Nephron (organoid): ENCODE results near the gene ZNF165.
"Not testable (repeated sequence)": the region's sequence is repeated elsewhere in the genome, so short reads cannot be mapped to it uniquely, and the experiment has no call there.

Source experiments
- H3K27ac Mint-ChIP-seq, 3 experiments: 2 replicates each; pipeline ENCODE4 v1.8.0; 2020; ENCODE audit warnings: mixed read lengths in 3 of 3, mild to moderate bottlenecking in 2 of 3, moderate library complexity in 1 of 3
- H3K27me3 Mint-ChIP-seq: 2 replicates; pipeline ENCODE4 v1.8.0; 2021; ENCODE audit warnings: low read depth, mild to moderate bottlenecking, moderate library complexity, mixed read lengths
- H3K36me3 Mint-ChIP-seq: 2 replicates; pipeline ENCODE4 v1.8.0; 2020; ENCODE audit warnings: low read depth, mixed read lengths
- H3K4me1 Mint-ChIP-seq: 2 replicates; pipeline ENCODE4 v1.8.0; 2020; ENCODE audit warnings: mixed read lengths
- H3K4me3 Mint-ChIP-seq, 3 experiments: 2 replicates each; pipeline ENCODE4 v1.8.0; 2020; ENCODE audit warnings: mild to moderate bottlenecking in 3 of 3, mixed read lengths in 3 of 3, moderate library complexity in 2 of 3
- H3K9me3 Mint-ChIP-seq: 2 replicates; pipeline ENCODE4 v1.8.0; 2020; ENCODE audit warnings: mixed read lengths
- TF ChIP-seq, protein P1 (sequence below), 3 experiments: fragments of 200-600 bp; sonication (generic); IDR thresholded peaks; one replicate each; pipeline ENCODE4 v1.5.0; 2021; ENCODE audit warnings: antibody characterized with exemption in 3 of 3; ENCODE audit not compliant: unreplicated experiment in 3 of 3

ZNF165 gene

DNA sequence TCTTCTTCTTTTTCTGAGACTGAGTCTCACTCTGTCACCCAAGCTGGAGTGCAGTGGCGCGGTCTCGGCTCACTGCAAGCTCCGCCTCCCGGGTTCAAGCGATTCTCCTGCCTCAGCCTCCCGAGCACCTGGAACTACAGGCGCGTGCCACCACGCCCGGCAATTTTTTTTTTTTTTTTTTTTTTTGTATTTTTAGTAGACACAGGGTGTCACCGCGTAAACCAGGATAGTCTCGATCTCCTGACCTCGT, at the start of gene ZNF165:
Gene ZNF165 (plus strand): TSS at position 188 of the 250 bp plus-strand sequence. CDS start 4,913 bp downstream, outside the sequence.
- Mint-ChIP-seq H3K27ac (peak within 1 kb of the TSS; percentile 89 to 97 (median 97)), H3K4me3 (peak within 1 kb of the TSS; percentile 98 to 99 (median 99)), H3K4me1 (peaks cover 15% of the 10 kb centered on the region)
- H3K36me3 Mint-ChIP-seq, H3K27me3 Mint-ChIP-seq, H3K9me3 Mint-ChIP-seq: not testable (repeated sequence)
- TF ChIP-seq, protein P1, sequence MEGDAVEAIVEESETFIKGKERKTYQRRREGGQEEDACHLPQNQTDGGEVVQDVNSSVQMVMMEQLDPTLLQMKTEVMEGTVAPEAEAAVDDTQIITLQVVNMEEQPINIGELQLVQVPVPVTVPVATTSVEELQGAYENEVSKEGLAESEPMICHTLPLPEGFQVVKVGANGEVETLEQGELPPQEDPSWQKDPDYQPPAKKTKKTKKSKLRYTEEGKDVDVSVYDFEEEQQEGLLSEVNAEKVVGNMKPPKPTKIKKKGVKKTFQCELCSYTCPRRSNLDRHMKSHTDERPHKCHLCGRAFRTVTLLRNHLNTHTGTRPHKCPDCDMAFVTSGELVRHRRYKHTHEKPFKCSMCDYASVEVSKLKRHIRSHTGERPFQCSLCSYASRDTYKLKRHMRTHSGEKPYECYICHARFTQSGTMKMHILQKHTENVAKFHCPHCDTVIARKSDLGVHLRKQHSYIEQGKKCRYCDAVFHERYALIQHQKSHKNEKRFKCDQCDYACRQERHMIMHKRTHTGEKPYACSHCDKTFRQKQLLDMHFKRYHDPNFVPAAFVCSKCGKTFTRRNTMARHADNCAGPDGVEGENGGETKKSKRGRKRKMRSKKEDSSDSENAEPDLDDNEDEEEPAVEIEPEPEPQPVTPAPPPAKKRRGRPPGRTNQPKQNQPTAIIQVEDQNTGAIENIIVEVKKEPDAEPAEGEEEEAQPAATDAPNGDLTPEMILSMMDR (IDR thresholded peaks at IDR 0.05; ENCODE audit: unreplicated experiment in 3 of 3), result peak in 1 of 3 experiments; percentile 10

DNA sequence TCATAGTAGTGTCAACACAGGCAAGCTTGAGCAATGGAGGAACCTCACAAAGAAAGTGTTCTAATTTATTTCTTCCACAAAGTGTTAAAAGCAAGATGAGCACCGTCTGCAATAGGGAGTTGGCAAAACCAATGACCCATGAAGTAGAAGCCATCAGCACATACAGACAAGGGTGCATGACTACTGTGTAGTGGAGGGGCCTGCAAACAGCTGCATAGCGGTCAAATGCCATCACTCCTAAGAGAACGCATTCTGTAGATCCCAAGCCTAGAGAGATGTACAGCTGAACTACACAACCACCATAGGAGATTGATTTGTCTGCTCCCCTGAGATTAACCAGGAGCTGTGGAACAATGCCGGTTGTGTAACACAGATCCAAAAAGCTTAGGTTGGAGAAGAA, 26.8 kb upstream of the ZNF165 start:
- peaks cover 21% of the 10 kb centered on the region for H3K27me3 Mint-ChIP-seq
- H3K9me3 Mint-ChIP-seq, result no peaks in the 10 kb centered on the region
- H3K27ac Mint-ChIP-seq, result no peak overlapping the region

DNA sequence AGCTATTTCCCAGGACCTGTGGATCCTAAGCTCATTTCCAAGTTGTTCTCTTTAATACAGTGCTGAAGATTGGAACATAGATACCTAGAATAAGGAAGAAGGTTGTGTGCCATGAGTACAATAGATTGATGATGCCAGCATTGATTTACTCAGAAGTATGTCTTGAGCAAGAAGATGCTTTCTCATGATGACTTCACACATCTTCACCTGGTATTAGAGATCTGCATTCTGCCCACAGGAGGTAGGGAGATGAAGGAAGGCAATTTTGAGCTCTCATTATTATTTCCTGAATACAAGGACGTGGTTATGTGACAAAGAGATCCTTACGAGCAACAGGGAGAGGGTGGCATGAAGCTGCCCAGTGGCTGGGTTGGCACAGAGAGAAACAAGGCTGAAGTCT, 20.0 kb upstream of the ZNF165 start:
- Mint-ChIP-seq H3K4me1 (no peaks in the 10 kb centered on the region), H3K36me3 (no peaks in the 10 kb centered on the region), H3K27ac (no peak overlapping the region), H3K9me3 (no peaks in the 10 kb centered on the region), H3K4me3 (no peak overlapping the region), H3K27me3 (peaks cover 18% of the 10 kb centered on the region)
- TF ChIP-seq, protein P1 (IDR thresholded peaks at IDR 0.05; ENCODE audit: unreplicated experiment in 3 of 3), result no peak

More for the DNA sequence above, 26.8 kb upstream of the ZNF165 start:
- Mint-ChIP-seq H3K4me3 (no peak overlapping the region), H3K4me1 (no peaks in the 10 kb centered on the region), H3K36me3 (no peaks in the 10 kb centered on the region)
- TF ChIP-seq, protein P1 (IDR thresholded peaks at IDR 0.05; ENCODE audit: unreplicated experiment in 3 of 3), result no peak

DNA sequence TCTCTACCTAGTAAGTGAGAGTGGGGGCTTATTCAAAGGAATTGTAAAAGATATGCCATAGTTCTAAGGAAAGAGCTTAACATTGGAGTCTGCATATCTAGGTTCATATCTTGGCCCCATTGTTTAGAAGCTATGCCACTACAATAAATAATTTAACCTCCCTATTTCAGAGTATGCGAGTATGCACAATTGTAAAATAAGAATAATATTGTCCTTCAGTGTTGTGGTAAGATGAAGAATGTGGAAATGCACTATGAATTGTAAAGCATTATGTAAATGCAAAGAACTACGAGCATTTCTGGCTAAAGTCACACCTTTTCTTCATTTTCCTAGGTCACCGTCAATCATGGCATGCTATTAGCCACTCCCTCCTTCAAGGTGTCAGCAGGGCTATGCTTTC, 16.1 kb upstream of the ZNF165 start:
- no peaks in the 10 kb centered on the region for H3K9me3 Mint-ChIP-seq
- TF ChIP-seq, protein P1 (IDR thresholded peaks at IDR 0.05; ENCODE audit: unreplicated experiment in 3 of 3), result no peak
- no peaks in the 10 kb centered on the region for H3K36me3 Mint-ChIP-seq

DNA sequence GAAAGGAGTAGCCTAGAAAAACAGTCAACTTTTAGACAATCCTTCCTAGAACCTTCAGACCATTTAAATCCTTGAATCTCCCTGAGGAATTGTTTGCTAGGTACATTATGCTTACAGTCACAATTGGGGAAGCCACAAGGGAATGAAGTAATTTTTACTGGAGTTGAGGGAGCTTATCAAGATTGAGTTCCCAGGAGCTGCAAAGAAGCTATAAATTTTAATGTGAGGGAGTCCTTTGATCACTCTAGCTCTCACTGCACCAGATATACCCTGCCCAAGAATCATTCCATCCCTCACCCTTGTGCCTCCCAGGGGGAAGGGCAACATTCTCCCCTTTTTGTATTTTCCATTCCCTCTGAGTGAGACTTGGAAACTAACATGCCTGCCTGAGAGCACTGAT, 12.3 kb upstream of the ZNF165 start:
- TF ChIP-seq, protein P1 (IDR thresholded peaks at IDR 0.05; ENCODE audit: unreplicated experiment in 3 of 3), result no peak
- no peak overlapping the region for H3K27ac Mint-ChIP-seq
- no peaks in the 10 kb centered on the region for H3K4me1 Mint-ChIP-seq
- peaks cover 22% of the 10 kb centered on the region for H3K27me3 Mint-ChIP-seq
- no peaks in the 10 kb centered on the region for H3K9me3 Mint-ChIP-seq
- H3K36me3 Mint-ChIP-seq, result no peaks in the 10 kb centered on the region
- H3K4me3 Mint-ChIP-seq, result no peak overlapping the region

More for the DNA sequence above, 16.1 kb upstream of the ZNF165 start:
- no peaks in the 10 kb centered on the region for H3K4me1 Mint-ChIP-seq
- no peak overlapping the region for H3K27ac Mint-ChIP-seq
- H3K27me3 Mint-ChIP-seq, result peaks cover 30% of the 10 kb centered on the region
- no peak overlapping the region for H3K4me3 Mint-ChIP-seq

DNA sequence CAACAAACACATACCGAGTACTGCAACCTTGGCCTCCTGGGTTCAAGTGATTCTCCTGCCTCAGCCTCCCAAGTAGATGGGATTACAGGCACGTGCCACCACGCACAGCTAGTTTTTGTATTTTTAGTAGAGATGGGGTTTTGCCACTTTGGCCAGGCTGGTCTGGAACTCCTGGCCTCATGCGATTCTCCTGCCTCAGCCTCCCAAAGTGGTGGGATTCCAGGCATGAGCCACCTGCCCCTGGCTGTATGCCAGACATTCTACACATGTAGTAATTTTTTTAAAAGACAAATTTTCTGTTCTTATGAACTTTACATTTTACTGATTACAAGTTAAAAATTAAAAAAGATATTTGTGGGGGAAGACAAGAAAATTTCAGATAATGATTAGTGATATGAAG, 9.4 kb upstream of the ZNF165 start:
- not testable (repeated sequence) for H3K4me3 Mint-ChIP-seq, H3K36me3 Mint-ChIP-seq, H3K4me1 Mint-ChIP-seq, H3K9me3 Mint-ChIP-seq, H3K27ac Mint-ChIP-seq
- H3K27me3 Mint-ChIP-seq, result peaks cover 18% of the 10 kb centered on the region
